Stomach smooth muscle (tissue), 2 donors: ENCODE data around the gene GPR75.
"Not testable (repeated sequence)": the region's sequence is repeated elsewhere in the genome, so short reads cannot be mapped to it uniquely, and the experiment has no call there.

ENCODE experiments used
- H3K27ac ChIP-seq: one replicate; pipeline ENCODE4 v1.7.0; 2013; ENCODE audit warnings: mild to moderate bottlenecking, low read length, inconsistent platforms
- H3K27me3 ChIP-seq, 2 donors: one replicate each; pipeline ENCODE4 v1.7.0; 2013; ENCODE audit warnings: low read length in 2 of 2; ENCODE audit not compliant: insufficient read depth in 2 of 2, control insufficient read depth in 1 of 2
- H3K36me3 ChIP-seq, 2 donors: one replicate each; pipeline ENCODE4 v1.7.0; 2013; ENCODE audit warnings: low read length in 2 of 2; ENCODE audit not compliant: control insufficient read depth in 2 of 2, insufficient read depth in 2 of 2
- H3K4me1 ChIP-seq: one replicate; pipeline ENCODE4 v1.7.0; 2013; ENCODE audit warnings: low read length; ENCODE audit not compliant: control insufficient read depth, insufficient read depth
- H3K4me3 ChIP-seq, 2 donors: one replicate each; pipeline ENCODE4 v1.7.0; 2013; ENCODE audit warnings: low read length in 2 of 2
- H3K9ac ChIP-seq, 2 donors: one replicate each; pipeline ENCODE4 v1.7.0; 2013; ENCODE audit warnings: low read length in 2 of 2, mild to moderate bottlenecking in 1 of 2
- H3K9me3 ChIP-seq, 2 donors: one replicate each; pipeline ENCODE4 v1.7.0; 2013; ENCODE audit warnings: low read length in 2 of 2; ENCODE audit not compliant: control insufficient read depth in 2 of 2
- donor health status: healthy.
- donor health status: Pancreatic carcinoma.

Gene GPR75

GRCh38 chr2:53854678-53855077 is 5.1 kb downstream of the GPR75 start:
- no peaks in the 10 kb centered on the region for H3K27me3 ChIP-seq
- no peak overlapping the region for H3K27ac ChIP-seq
- peaks cover 6 to 10% of the 10 kb centered on the region in 2 donors for H3K36me3 ChIP-seq
- no peak overlapping the region for H3K9ac ChIP-seq
- no peaks in the 10 kb centered on the region for H3K9me3 ChIP-seq
- H3K4me1 ChIP-seq, result no peaks in the 10 kb centered on the region
- H3K4me3 ChIP-seq, result no peak overlapping the region

- Histone ChIP-seq H3K4me3 (no peak overlapping the region), H3K27me3 (no peaks in the 10 kb centered on the region), H3K27ac (no peak overlapping the region), H3K9ac (no peak overlapping the region), H3K4me1 (no peaks in the 10 kb centered on the region), H3K9me3 (no peaks in the 10 kb centered on the region), H3K36me3 (peaks cover 6 to 10% of the 10 kb centered on the region in 2 donors)
Observed at GRCh38 chr2:53852532-53852931, 7.2 kb downstream of the GPR75 start.

GRCh38 chr2:53851052-53851757 is 8.6 kb downstream of the GPR75 start:
- not testable (repeated sequence) for H3K4me3 ChIP-seq, H3K27ac ChIP-seq, H3K27me3 ChIP-seq, H3K4me1 ChIP-seq, H3K9me3 ChIP-seq, H3K9ac ChIP-seq
- H3K36me3 ChIP-seq, result peaks cover 6 to 10% of the 10 kb centered on the region in 2 donors

- H3K9me3 ChIP-seq, result no peaks in the 10 kb centered on the region
- no peak overlapping the region for H3K9ac ChIP-seq
- H3K27ac ChIP-seq, result no peak overlapping the region
- H3K27me3 ChIP-seq, result no peaks in the 10 kb centered on the region
- H3K4me1 ChIP-seq, result no peaks in the 10 kb centered on the region
- no peak overlapping the region for H3K4me3 ChIP-seq
- H3K36me3 ChIP-seq, result peaks cover 0 to 2% of the 10 kb centered on the region in 2 donors
Observed at GRCh38 chr2:53848062-53848461, 11.7 kb downstream of the GPR75 start.

GRCh38 chr2:53843595-53843994 is 16.2 kb downstream of the GPR75 start:
- H3K36me3 ChIP-seq, result no peaks in the 10 kb centered on the region
- H3K27me3 ChIP-seq, result no peaks in the 10 kb centered on the region
- no peak overlapping the region for H3K4me3 ChIP-seq
- H3K27ac ChIP-seq, result no peak overlapping the region
- H3K9me3 ChIP-seq, result no peaks in the 10 kb centered on the region
- no peaks in the 10 kb centered on the region for H3K4me1 ChIP-seq
- H3K9ac ChIP-seq, result no peak overlapping the region

- Histone ChIP-seq H3K9me3 (no peaks in the 10 kb centered on the region), H3K4me1 (no peaks in the 10 kb centered on the region), H3K36me3 (peaks cover 0 to under 1% of the 10 kb centered on the region in 2 donors), H3K27me3 (no peaks in the 10 kb centered on the region), H3K4me3 (no peak overlapping the region), H3K9ac (no peak overlapping the region), H3K27ac (no peak overlapping the region)
Observed at GRCh38 chr2:53842891-53843290, 16.9 kb downstream of the GPR75 start.

- not testable (repeated sequence) for H3K9me3 ChIP-seq
Observed at GRCh38 chr2:53841651-53842050, 18.1 kb downstream of the GPR75 start.

GRCh38 chr2:53840580-53840979 is 19.2 kb downstream of the GPR75 start:
- no peak overlapping the region for H3K27ac ChIP-seq
- no peak overlapping the region for H3K4me3 ChIP-seq
- peaks cover 0 to 2% of the 10 kb centered on the region in 2 donors for H3K36me3 ChIP-seq
- H3K9ac ChIP-seq, result no peak overlapping the region
- no peaks in the 10 kb centered on the region for H3K9me3 ChIP-seq
- no peaks in the 10 kb centered on the region for H3K27me3 ChIP-seq
- no peaks in the 10 kb centered on the region for H3K4me1 ChIP-seq

More at GRCh38 chr2:53841651-53842050, 18.1 kb downstream of the GPR75 start:
- H3K27ac ChIP-seq, H3K4me3 ChIP-seq, H3K9ac ChIP-seq, H3K36me3 ChIP-seq, H3K4me1 ChIP-seq, H3K27me3 ChIP-seq: not testable (repeated sequence)

- H3K9me3 ChIP-seq, H3K36me3 ChIP-seq, H3K4me1 ChIP-seq, H3K27ac ChIP-seq, H3K9ac ChIP-seq, H3K27me3 ChIP-seq, H3K4me3 ChIP-seq: not testable (repeated sequence)
Observed at GRCh38 chr2:53829980-53830290, 29.8 kb downstream of the GPR75 start.

- no peaks in the 10 kb centered on the region for H3K27me3 ChIP-seq
- H3K4me1 ChIP-seq, result no peaks in the 10 kb centered on the region
- H3K4me3 ChIP-seq, result no peak overlapping the region
- no peak overlapping the region for H3K27ac ChIP-seq
- peaks cover 0 to 7% of the 10 kb centered on the region in 2 donors for H3K9me3 ChIP-seq
- H3K9ac ChIP-seq, result no peak overlapping the region
- H3K36me3 ChIP-seq, result peaks cover 0 to 2% of the 10 kb centered on the region in 2 donors
Observed at GRCh38 chr2:53829273-53829979, 30.3 kb downstream of the GPR75 start.

- H3K36me3 ChIP-seq, result peaks cover 0 to 2% of the 10 kb centered on the region in 2 donors
- H3K27ac ChIP-seq, result no peak overlapping the region
Observed at GRCh38 chr2:53828331-53828730, 31.4 kb downstream of the GPR75 start.

More at GRCh38 chr2:53828331-53828730, 31.4 kb downstream of the GPR75 start:
- Histone ChIP-seq H3K9me3 (peaks cover 0 to 7% of the 10 kb centered on the region in 2 donors), H3K4me3 (no peak overlapping the region), H3K9ac (no peak overlapping the region), H3K4me1 (no peaks in the 10 kb centered on the region), H3K27me3 (no peaks in the 10 kb centered on the region)
